ENCODE measurements around the gene SNX7.

DNA sequence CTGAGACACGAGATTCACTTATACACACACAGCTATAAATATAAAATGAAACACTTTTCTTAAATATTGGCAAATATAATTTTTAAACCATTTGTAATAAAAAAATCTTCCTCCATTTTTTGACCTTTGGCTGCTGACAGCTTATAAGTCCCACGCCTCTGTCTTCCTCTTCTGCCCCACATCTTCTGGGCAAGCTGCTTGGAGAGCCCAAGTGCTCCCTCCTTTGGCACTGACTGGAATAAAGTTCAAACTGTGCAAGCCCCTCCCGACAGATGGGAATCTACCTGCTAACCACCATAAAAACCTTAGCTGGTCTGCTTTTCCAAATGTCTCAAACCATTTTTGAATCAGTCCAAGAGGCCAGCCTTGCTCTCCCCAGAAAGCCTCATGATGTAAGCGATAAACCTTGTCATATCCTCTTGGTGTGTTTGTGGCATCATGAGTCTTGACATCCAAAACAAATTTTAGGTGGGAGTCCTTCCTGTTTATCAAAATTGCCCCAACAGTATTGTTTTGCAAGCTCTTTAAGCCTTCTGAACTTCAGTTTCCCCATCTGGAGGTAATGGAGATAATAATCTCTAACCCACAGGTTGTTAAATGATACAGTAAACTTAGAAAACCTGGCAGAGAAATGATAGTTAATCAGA is 99.8 kb downstream of the SNX7 start:
- TF ChIP-seq TCF4 (CRISPR knock-in tag; IDR thresholded peaks at IDR 0.05; ENCODE audit: borderline replicate concordance) (no peak), ZNF565 (CRISPR knock-in tag; conservative IDR thresholded peaks at IDR 0.05; ENCODE audit: low read depth) (no peak), PPARA (CRISPR knock-in tag; IDR thresholded peaks at IDR 0.05; ENCODE audit: borderline replicate concordance) (no peak)
- TF ChIP-seq, protein P1, sequence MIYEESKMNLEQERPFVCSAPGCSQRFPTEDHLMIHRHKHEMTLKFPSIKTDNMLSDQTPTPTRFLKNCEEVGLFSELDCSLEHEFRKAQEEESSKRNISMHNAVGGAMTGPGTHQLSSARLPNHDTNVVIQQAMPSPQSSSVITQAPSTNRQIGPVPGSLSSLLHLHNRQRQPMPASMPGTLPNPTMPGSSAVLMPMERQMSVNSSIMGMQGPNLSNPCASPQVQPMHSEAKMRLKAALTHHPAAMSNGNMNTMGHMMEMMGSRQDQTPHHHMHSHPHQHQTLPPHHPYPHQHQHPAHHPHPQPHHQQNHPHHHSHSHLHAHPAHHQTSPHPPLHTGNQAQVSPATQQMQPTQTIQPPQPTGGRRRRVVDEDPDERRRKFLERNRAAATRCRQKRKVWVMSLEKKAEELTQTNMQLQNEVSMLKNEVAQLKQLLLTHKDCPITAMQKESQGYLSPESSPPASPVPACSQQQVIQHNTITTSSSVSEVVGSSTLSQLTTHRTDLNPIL (CRISPR knock-in tag; IDR thresholded peaks at IDR 0.05; ENCODE audit: low read depth): no peak
- TF ChIP-seq, protein P2, sequence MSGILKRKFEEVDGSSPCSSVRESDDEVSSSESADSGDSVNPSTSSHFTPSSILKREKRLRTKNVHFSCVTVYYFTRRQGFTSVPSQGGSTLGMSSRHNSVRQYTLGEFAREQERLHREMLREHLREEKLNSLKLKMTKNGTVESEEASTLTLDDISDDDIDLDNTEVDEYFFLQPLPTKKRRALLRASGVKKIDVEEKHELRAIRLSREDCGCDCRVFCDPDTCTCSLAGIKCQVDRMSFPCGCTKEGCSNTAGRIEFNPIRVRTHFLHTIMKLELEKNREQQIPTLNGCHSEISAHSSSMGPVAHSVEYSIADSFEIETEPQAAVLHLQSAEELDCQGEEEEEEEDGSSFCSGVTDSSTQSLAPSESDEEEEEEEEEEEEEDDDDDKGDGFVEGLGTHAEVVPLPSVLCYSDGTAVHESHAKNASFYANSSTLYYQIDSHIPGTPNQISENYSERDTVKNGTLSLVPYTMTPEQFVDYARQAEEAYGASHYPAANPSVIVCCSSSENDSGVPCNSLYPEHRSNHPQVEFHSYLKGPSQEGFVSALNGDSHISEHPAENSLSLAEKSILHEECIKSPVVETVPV (CRISPR knock-in tag; IDR thresholded peaks at IDR 0.05): no peak
